Measurements from ENCODE around the gene URB1.

GRCh38 chr21:32403201-32403777, 10.5 kb upstream of the URB1 start:
- TF ChIP-seq EZH2phosphoT487 (IDR thresholded peaks at IDR 0.05; ENCODE audit: borderline replicate concordance) = no peak
- TF ChIP-seq, protein P1, sequence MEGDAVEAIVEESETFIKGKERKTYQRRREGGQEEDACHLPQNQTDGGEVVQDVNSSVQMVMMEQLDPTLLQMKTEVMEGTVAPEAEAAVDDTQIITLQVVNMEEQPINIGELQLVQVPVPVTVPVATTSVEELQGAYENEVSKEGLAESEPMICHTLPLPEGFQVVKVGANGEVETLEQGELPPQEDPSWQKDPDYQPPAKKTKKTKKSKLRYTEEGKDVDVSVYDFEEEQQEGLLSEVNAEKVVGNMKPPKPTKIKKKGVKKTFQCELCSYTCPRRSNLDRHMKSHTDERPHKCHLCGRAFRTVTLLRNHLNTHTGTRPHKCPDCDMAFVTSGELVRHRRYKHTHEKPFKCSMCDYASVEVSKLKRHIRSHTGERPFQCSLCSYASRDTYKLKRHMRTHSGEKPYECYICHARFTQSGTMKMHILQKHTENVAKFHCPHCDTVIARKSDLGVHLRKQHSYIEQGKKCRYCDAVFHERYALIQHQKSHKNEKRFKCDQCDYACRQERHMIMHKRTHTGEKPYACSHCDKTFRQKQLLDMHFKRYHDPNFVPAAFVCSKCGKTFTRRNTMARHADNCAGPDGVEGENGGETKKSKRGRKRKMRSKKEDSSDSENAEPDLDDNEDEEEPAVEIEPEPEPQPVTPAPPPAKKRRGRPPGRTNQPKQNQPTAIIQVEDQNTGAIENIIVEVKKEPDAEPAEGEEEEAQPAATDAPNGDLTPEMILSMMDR (conservative IDR thresholded peaks at IDR 0.05; ENCODE audit: low read length) = peak; percentile 79

All from Loucy (cell line).